Measurements from ENCODE around the gene DNAJB12. TPM values are rescaled to one million over a fixed set of nuclear protein-coding genes. Genes with fewer than 3 reads are reported as not detected.
"Not testable (repeated sequence)": the region's sequence is repeated elsewhere in the genome, so short reads cannot be mapped to it uniquely, and the experiment has no call there.

Gene DNAJB12
- total RNA-seq, 6 experiments from 2014 or later = 16.6 to 22.1 (median 19.2) TPM

GRCh38 chr10:72389014-72389413 lies 34.3 kb upstream of the DNAJB12 start:
- ATAC-seq (no peak), DNase-seq (no peak)
- intact Hi-C loops (cut with DNase I) = no loop called here
- WGBS (ENCODE audit: insufficient coverage, low coverage, low lambda C conversion rate, missing lambda C conversion rate) = 67% methylated on average over 1 of the region's 1 CpG
- H3K27me3 ChIP-seq = no peaks in the 10 kb centered on the region
- peaks cover 0 to 20% (median 4%) of the 10 kb centered on the region in 4 donors for H3K36me3 ChIP-seq
- no peak overlapping the region for H3K4me3 ChIP-seq
- no peak overlapping the region for H3K27ac ChIP-seq
- no peaks in the 10 kb centered on the region for H3K9me3 ChIP-seq
- no peaks in the 10 kb centered on the region for H3K4me1 ChIP-seq
- TF ChIP-seq, protein P1, sequence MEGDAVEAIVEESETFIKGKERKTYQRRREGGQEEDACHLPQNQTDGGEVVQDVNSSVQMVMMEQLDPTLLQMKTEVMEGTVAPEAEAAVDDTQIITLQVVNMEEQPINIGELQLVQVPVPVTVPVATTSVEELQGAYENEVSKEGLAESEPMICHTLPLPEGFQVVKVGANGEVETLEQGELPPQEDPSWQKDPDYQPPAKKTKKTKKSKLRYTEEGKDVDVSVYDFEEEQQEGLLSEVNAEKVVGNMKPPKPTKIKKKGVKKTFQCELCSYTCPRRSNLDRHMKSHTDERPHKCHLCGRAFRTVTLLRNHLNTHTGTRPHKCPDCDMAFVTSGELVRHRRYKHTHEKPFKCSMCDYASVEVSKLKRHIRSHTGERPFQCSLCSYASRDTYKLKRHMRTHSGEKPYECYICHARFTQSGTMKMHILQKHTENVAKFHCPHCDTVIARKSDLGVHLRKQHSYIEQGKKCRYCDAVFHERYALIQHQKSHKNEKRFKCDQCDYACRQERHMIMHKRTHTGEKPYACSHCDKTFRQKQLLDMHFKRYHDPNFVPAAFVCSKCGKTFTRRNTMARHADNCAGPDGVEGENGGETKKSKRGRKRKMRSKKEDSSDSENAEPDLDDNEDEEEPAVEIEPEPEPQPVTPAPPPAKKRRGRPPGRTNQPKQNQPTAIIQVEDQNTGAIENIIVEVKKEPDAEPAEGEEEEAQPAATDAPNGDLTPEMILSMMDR (IDR thresholded peaks at IDR 0.05) = no peak
- no peak for TF ChIP-seq POLR2A (IDR thresholded peaks at IDR 0.05)

DNA sequence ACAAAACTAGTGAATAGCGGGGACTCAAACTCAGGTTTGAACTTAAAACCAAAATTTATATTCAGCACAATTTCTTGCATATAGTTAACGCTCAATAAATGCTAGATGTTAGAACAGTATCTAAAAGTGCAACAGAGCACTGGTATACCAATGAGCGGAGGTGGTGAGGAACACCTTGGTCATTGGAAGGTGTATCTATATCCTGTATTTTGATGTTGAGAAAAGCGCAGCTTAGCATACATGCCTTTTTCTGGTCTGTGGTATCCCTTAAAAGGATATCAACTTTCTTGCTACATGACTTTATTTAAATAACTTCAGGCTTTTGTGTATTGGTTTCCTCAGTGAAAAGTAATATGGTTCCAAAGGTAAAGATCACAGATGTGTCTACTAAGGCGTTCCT lies 33.3 kb upstream of the DNAJB12 start:
- Histone ChIP-seq H3K9me3 (no peaks in the 10 kb centered on the region), H3K4me1 (no peaks in the 10 kb centered on the region), H3K4me3 (no peak overlapping the region), H3K36me3 (peaks cover 0 to 20% (median 3%) of the 10 kb centered on the region in 4 donors), H3K27ac (no peak overlapping the region), H3K27me3 (no peaks in the 10 kb centered on the region)
- WGBS (ENCODE audit: insufficient coverage, low coverage, low lambda C conversion rate, missing lambda C conversion rate) = 96% methylated on average over 5 of the region's 5 CpGs
- DNase-seq = no peak
- TF ChIP-seq, protein P1 (IDR thresholded peaks at IDR 0.05) = no peak
- TF ChIP-seq POLR2A (IDR thresholded peaks at IDR 0.05) = no peak
- ATAC-seq = no peak
- intact Hi-C loops (cut with DNase I) = no loop called here

GRCh38 chr10:72386916-72387586 lies 32.3 kb upstream of the DNAJB12 start:
- Histone ChIP-seq H3K27me3 (no peaks in the 10 kb centered on the region), H3K4me3 (no peak overlapping the region), H3K36me3 (peaks cover 0 to 13% (median 0%) of the 10 kb centered on the region in 4 donors), H3K9me3 (no peaks in the 10 kb centered on the region), H3K27ac (no peak overlapping the region), H3K4me1 (no peaks in the 10 kb centered on the region)
- DNase-seq = no peak
- TF ChIP-seq POLR2A (IDR thresholded peaks at IDR 0.05) = no peak
- TF ChIP-seq, protein P1 (IDR thresholded peaks at IDR 0.05) = no peak
- WGBS (ENCODE audit: insufficient coverage, low coverage, low lambda C conversion rate, missing lambda C conversion rate) = 38% methylated on average over 3 of the region's 3 CpGs
- ATAC-seq = no peak
- intact Hi-C loops (cut with DNase I) = no loop called here

DNA sequence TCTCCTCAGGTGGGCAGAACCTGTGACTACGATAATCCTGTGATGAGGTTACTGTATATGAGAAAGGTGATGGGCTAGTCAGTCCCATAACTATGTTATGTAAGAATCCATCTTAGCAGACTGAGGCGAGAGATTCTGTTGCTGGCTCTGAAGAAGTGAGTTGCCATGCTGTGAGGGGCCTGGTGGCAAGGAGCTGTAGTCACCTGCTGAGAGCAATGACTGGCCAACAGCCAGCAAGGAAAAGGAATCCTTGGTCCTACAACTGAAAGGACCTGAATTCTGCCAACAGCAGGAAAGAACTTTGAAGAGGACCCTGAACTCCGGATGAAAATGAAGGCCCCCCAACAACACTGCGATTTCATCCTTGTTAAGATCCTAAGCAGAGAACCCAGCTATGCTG lies 31.0 kb upstream of the DNAJB12 start:
- H3K27ac ChIP-seq = no peak overlapping the region
- TF ChIP-seq, protein P1 (IDR thresholded peaks at IDR 0.05) = no peak
- no peak for TF ChIP-seq POLR2A (IDR thresholded peaks at IDR 0.05)
- ATAC-seq = no peak
- intact Hi-C loops (cut with DNase I) = no loop called here
- H3K9me3 ChIP-seq = no peaks in the 10 kb centered on the region
- H3K36me3 ChIP-seq = peaks cover 0 to 13% (median 0%) of the 10 kb centered on the region in 4 donors
- H3K4me1 ChIP-seq = no peaks in the 10 kb centered on the region
- no peaks in the 10 kb centered on the region for H3K27me3 ChIP-seq
- WGBS (ENCODE audit: insufficient coverage, low coverage, low lambda C conversion rate, missing lambda C conversion rate) = 100% methylated on average over 3 of the region's 4 CpGs
- no peak overlapping the region for H3K4me3 ChIP-seq
- DNase-seq = no peak

DNA sequence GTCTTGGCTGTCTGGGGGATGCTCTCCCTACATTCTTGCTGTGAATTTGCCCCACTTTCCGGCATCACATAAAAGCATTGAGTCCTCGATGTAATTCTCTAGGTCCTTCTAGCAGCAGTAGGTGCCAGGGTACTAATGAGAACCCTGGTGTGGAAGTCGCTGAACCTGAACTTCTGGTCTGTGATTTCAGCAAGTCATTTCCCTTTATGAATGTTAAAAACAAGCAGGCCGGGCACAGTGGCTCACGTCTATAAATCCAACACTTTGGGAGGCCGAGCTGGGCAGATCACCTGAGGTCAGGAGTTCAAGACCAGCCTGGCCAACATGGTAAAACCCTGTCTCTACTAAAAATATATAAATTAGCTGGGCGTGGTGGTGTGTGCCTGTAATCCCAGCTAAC lies 30.3 kb upstream of the DNAJB12 start:
- H3K27me3 ChIP-seq; H3K4me3 ChIP-seq; DNase-seq; H3K9me3 ChIP-seq; ATAC-seq; intact Hi-C loops (cut with DNase I); H3K27ac ChIP-seq; H3K4me1 ChIP-seq: not testable (repeated sequence)
- 69% methylated on average over 6 of the region's 7 CpGs for WGBS (ENCODE audit: insufficient coverage, low coverage, low lambda C conversion rate, missing lambda C conversion rate)
- H3K36me3 ChIP-seq = peaks cover 0 to 13% (median 0%) of the 10 kb centered on the region in 4 donors
